Stimulated activated CD8-positive, alpha-beta memory T cell treated with anti-CD3 and anti-CD28 coated beads, Interleukin-4, amount 100 ng/mL, for 1 hour (primary cell): ENCODE measurements around the gene MT3.
"Not testable (repeated sequence)": the region's sequence is repeated elsewhere in the genome, so short reads cannot be mapped to it uniquely, and the experiment has no call there.

Experiments
- DNase-seq, 2 donors: peaks; one replicate each; pipeline ENCODE4 v3.0.0-alpha.2; 2020; ENCODE audit warnings: low read depth in 2 of 2, low spot score in 1 of 2

Gene MT3

GRCh38 chr16:56609463-56609921, 20.2 kb downstream of the MT3 start:
- peak; percentile 31 to 37 for DNase-seq

- DNase-seq, result peak in 1 of 2 donors; percentile 46
Observed at GRCh38 chr16:56610017-56610608, 20.8 kb downstream of the MT3 start.

- no peak for DNase-seq
Observed at GRCh38 chr16:56610609-56611111, 21.3 kb downstream of the MT3 start.

GRCh38 chr16:56611281-56611833, 22.0 kb downstream of the MT3 start:
- DNase-seq, result no peak

- no peak for DNase-seq
Observed at GRCh38 chr16:56613706-56614105, 24.4 kb downstream of the MT3 start.

GRCh38 chr16:56614549-56614991, 25.2 kb downstream of the MT3 start:
- DNase-seq, result no peak

GRCh38 chr16:56615353-56615752, 26.0 kb downstream of the MT3 start:
- DNase-seq, result no peak

GRCh38 chr16:56616608-56617211, 27.4 kb downstream of the MT3 start:
- no peak for DNase-seq

- no peak for DNase-seq
Observed at GRCh38 chr16:56617212-56618085, 28.1 kb downstream of the MT3 start.

GRCh38 chr16:56618138-56618537, 28.8 kb downstream of the MT3 start:
- DNase-seq, result no peak

GRCh38 chr16:56620339-56620897, 31.1 kb downstream of the MT3 start:
- no peak for DNase-seq

GRCh38 chr16:56621665-56622445, 32.5 kb downstream of the MT3 start:
- DNase-seq, result not testable (repeated sequence)

- not testable (repeated sequence) for DNase-seq
Observed at GRCh38 chr16:56623184-56623583, 33.9 kb downstream of the MT3 start.

- no peak for DNase-seq
Observed at GRCh38 chr16:56623637-56624036, 34.3 kb downstream of the MT3 start.

GRCh38 chr16:56625140-56625942, 36.0 kb downstream of the MT3 start, which contains the start of gene MT1E:
MT1E (plus strand) TSS chr16:56625781; CDS start chr16:56625852, 71 bp downstream.
- no peak for DNase-seq

GRCh38 chr16:56625943-56626654, 36.8 kb downstream of the MT3 start:
- DNase-seq, result no peak

GRCh38 chr16:56626685-56627084, 37.4 kb downstream of the MT3 start:
- DNase-seq, result no peak

GRCh38 chr16:56628486-56629350, 39.4 kb downstream of the MT3 start:
- no peak for DNase-seq
